ENCODE data around the gene ADAMTSL5.
A peak's percentile ranks its signal among the peaks of the same experiment; 100 is the strongest.
"Not testable (repeated sequence)": the region's sequence is repeated elsewhere in the genome, so short reads cannot be mapped to it uniquely, and the experiment has no call there.

The ADAMTSL5 gene

GRCh38 chr19:1503089-1503924 lies 9.5 kb downstream of the ADAMTSL5 start:
- no peaks in the 10 kb centered on the region for H3K9me3 ChIP-seq (ENCODE audit: severe bottlenecking)
- peak; percentile 64 for TF ChIP-seq CTCF (IDR thresholded peaks at IDR 0.05; ENCODE audit: poor library complexity, severe bottlenecking)
- H3K36me3 ChIP-seq (ENCODE audit: low read depth): no peaks in the 10 kb centered on the region
- no peak overlapping the region for H3K4me3 ChIP-seq (ENCODE audit: severe bottlenecking)
- no peak overlapping the region for H3K27ac ChIP-seq (ENCODE audit: poor library complexity, severe bottlenecking)
- DNase-seq (ENCODE audit: low spot score) (no peak), ATAC-seq (ENCODE audit: low read depth) (no peak; the same call in 2 of the 3 replicates)
- no peaks in the 10 kb centered on the region for H3K4me1 ChIP-seq (ENCODE audit: insufficient read depth, poor library complexity, severe bottlenecking)
- H3K27me3 ChIP-seq (ENCODE audit: insufficient read depth, poor library complexity, severe bottlenecking): no peaks in the 10 kb centered on the region

GRCh38 chr19:1502433-1503088 lies 10.3 kb downstream of the ADAMTSL5 start:
- Histone ChIP-seq H3K4me3 (ENCODE audit: severe bottlenecking) (no peak overlapping the region), H3K36me3 (ENCODE audit: low read depth) (no peaks in the 10 kb centered on the region), H3K27ac (ENCODE audit: poor library complexity, severe bottlenecking) (no peak overlapping the region), H3K27me3 (ENCODE audit: insufficient read depth, poor library complexity, severe bottlenecking) (no peaks in the 10 kb centered on the region), H3K9me3 (ENCODE audit: severe bottlenecking) (no peaks in the 10 kb centered on the region), H3K4me1 (ENCODE audit: insufficient read depth, poor library complexity, severe bottlenecking) (no peaks in the 10 kb centered on the region)
- no peak for ATAC-seq (ENCODE audit: low read depth)
- DNase-seq (ENCODE audit: low spot score): no peak
- TF ChIP-seq CTCF (IDR thresholded peaks at IDR 0.05; ENCODE audit: poor library complexity, severe bottlenecking): no peak

GRCh38 chr19:1501200-1501595 lies 11.6 kb downstream of the ADAMTSL5 start:
- H3K9me3 ChIP-seq (ENCODE audit: severe bottlenecking): no peaks in the 10 kb centered on the region
- ATAC-seq (ENCODE audit: low read depth): no peak
- no peak for DNase-seq (ENCODE audit: low spot score)
- H3K27me3 ChIP-seq (ENCODE audit: insufficient read depth, poor library complexity, severe bottlenecking): no peaks in the 10 kb centered on the region
- H3K4me3 ChIP-seq (ENCODE audit: severe bottlenecking): no peak overlapping the region
- no peaks in the 10 kb centered on the region for H3K36me3 ChIP-seq (ENCODE audit: low read depth)
- H3K27ac ChIP-seq (ENCODE audit: poor library complexity, severe bottlenecking): no peak overlapping the region
- TF ChIP-seq CTCF (IDR thresholded peaks at IDR 0.05; ENCODE audit: poor library complexity, severe bottlenecking): no peak
- no peaks in the 10 kb centered on the region for H3K4me1 ChIP-seq (ENCODE audit: insufficient read depth, poor library complexity, severe bottlenecking)

- not testable (repeated sequence) for H3K27ac ChIP-seq (ENCODE audit: poor library complexity, severe bottlenecking); H3K4me1 ChIP-seq (ENCODE audit: insufficient read depth, poor library complexity, severe bottlenecking); H3K9me3 ChIP-seq (ENCODE audit: severe bottlenecking); H3K36me3 ChIP-seq (ENCODE audit: low read depth); H3K27me3 ChIP-seq (ENCODE audit: insufficient read depth, poor library complexity, severe bottlenecking); H3K4me3 ChIP-seq (ENCODE audit: severe bottlenecking); DNase-seq (ENCODE audit: low spot score); ATAC-seq (ENCODE audit: low read depth)
Observed at GRCh38 chr19:1499231-1499630, 13.6 kb downstream of the ADAMTSL5 start.

GRCh38 chr19:1497578-1498235 lies 15.1 kb downstream of the ADAMTSL5 start:
- TF ChIP-seq CTCF (IDR thresholded peaks at IDR 0.05; ENCODE audit: poor library complexity, severe bottlenecking): no peak
- no peaks in the 10 kb centered on the region for H3K4me1 ChIP-seq (ENCODE audit: insufficient read depth, poor library complexity, severe bottlenecking)
- ATAC-seq (ENCODE audit: low read depth) (no peak), DNase-seq (ENCODE audit: low spot score) (no peak)
- no peak overlapping the region for H3K27ac ChIP-seq (ENCODE audit: poor library complexity, severe bottlenecking)
- no peak overlapping the region for H3K4me3 ChIP-seq (ENCODE audit: severe bottlenecking)
- H3K27me3 ChIP-seq (ENCODE audit: insufficient read depth, poor library complexity, severe bottlenecking): no peaks in the 10 kb centered on the region
- no peaks in the 10 kb centered on the region for H3K9me3 ChIP-seq (ENCODE audit: severe bottlenecking)
- no peaks in the 10 kb centered on the region for H3K36me3 ChIP-seq (ENCODE audit: low read depth)

Data from RWPE2 (cell line).